Cerebellar nuclear complex (tissue), 1 donor: ENCODE data around the gene SLC29A2.
"Not testable (repeated sequence)": the region's sequence is repeated elsewhere in the genome, so short reads cannot be mapped to it uniquely, and the experiment has no call there.

ENCODE experiments used
- DNase-seq, 2 experiments: peaks; one replicate each; lab custom pipeline; 2025; lab: John Stamatoyannopoulos, UW

Gene SLC29A2

DNA sequence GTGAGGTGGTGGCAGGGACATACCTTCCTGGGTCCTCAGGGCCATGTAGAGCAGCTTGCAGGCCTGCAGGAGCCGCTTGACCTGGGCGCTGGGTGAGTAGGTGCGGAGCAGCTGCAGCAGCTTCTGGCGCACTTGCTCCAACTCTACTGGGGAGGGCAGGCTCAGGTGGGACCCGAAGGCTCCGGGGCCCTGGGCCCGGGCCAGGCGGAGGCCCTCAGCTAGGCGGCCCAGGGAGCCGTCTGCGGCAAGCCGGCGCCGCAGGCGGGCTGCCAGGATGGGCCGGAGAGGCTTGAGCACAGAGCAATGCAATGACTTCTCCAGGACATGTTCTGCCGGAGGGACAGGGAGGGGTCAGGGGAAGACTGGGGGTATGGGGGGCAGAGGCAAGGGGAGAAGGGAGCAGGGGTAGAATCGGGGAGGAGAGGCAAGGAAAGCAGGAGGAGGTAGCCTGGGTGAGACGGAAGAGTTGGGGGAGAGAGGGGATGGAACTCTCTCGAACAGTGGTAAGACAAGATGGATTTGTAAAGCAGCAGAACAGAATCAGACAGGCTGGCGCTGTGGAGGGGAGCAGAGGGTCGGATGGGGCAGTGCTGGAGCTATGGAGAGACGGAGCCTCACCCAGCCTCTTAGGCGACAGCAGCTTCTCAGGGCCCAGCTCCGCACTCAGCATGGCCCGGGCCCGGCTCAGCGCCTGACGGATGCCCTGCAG is 37.5 kb downstream of the SLC29A2 start:
- DNase-seq: no peak

DNA sequence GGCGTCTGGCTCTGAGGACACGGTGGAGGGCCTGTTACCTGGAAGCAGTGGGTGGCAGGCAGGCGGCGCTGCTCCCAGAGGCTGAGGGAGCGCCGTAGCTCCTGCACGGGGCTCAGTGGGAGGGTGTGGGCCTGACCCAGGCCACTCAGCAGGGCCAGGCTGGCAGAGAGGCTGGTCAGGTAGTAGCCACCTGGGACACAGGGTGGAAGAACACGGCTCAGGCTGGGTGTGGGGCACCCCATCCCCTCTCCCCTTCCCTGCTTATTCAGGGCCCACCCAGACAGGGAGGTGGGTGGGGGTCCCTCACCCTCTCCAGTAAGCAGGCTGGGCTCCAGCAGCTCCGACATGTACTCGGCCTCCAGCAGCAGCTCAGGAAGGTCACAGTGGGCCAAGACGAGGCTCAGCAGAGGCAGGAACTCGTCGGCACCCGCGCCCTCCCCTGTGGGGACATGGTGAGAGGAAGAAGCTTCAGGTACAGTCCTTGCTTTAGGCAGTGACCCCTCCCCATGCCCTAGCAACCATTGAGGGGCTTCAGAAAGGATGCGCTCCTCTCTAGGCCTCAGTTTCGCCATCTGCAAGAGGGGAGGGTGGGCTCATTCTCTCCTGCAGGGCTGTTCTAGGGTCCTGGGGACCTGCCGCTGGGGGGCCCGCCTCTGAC is 38.2 kb downstream of the SLC29A2 start:
- DNase-seq: no peak

- DNase-seq: no peak
Measured at GRCh38 chr11:66332371-66333219, 39.0 kb downstream of the SLC29A2 start.

DNA sequence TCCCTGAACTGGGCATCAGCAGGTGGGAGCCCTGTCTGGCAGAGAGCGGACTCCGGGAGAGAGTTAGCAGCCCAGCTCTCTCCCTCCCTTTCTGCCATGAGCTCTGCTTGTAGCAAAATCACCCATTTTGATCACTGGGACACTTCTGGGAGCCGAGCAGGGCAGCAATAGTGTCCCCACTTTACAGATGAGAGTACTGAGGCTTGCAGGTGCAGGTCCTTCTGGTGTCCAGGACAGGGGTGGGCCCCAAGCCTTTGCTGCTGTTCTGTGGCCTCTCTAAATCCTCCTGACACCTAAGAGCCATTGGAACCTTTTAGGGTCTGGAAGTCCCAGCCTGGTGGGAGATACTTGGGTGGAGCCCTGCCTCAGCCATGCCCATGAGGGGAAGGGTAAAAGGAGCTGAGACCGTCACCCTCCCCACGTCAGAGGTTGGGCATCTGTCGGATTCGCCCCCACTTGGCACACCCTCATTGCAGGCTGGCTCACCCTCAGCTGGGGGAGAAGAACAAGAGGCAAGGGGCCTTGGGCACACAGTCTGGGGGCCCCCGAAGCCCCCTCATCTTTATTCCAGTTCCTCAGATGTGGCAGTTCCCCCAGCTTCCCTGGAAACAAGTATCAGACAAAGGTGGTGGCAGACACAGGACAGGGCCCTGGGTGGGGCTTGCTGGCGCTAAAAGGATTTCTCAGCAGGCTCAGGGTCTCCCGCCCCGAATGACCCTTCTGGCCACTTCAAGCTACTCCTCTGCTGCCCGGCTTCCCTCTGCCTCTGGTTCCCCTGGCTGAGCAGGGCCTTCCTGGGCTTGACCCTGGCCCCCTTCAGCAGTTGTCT is 39.8 kb downstream of the SLC29A2 start:
- DNase-seq: no peak

- DNase-seq: no peak
Measured at GRCh38 chr11:66330931-66331330, 40.6 kb downstream of the SLC29A2 start.

DNA sequence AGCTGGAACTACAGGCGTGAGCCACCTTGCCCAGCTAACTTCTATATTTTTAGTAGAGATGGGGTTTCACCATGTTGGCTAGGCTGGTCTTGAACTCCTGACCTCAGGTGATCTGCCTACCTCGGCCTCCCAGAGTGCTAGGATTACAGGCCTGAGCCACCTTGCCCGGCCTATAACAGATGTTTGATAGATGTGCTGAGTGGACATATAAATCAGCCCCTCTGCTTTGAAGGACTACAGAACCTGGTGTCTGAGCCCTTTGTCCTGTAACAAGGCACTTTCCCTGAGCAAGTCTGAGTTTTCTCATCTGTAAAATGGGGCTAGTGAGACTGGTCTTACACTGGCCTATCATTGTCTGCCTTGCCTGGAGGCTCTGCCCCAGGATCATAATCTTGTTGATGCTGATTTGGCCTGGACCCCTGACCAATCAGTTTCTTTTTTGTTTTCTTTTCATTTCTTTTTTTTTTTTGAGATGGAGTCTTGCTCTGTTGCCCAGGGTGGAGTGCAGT is 42.3 kb downstream of the SLC29A2 start:
- no peak for DNase-seq

GRCh38 chr11:66328302-66329144 is 43.0 kb downstream of the SLC29A2 start:
- no peak for DNase-seq

GRCh38 chr11:66328031-66328301 is 43.6 kb downstream of the SLC29A2 start:
- DNase-seq: no peak

- no peak for DNase-seq
Measured at GRCh38 chr11:66327171-66328030, 44.2 kb downstream of the SLC29A2 start.

DNA sequence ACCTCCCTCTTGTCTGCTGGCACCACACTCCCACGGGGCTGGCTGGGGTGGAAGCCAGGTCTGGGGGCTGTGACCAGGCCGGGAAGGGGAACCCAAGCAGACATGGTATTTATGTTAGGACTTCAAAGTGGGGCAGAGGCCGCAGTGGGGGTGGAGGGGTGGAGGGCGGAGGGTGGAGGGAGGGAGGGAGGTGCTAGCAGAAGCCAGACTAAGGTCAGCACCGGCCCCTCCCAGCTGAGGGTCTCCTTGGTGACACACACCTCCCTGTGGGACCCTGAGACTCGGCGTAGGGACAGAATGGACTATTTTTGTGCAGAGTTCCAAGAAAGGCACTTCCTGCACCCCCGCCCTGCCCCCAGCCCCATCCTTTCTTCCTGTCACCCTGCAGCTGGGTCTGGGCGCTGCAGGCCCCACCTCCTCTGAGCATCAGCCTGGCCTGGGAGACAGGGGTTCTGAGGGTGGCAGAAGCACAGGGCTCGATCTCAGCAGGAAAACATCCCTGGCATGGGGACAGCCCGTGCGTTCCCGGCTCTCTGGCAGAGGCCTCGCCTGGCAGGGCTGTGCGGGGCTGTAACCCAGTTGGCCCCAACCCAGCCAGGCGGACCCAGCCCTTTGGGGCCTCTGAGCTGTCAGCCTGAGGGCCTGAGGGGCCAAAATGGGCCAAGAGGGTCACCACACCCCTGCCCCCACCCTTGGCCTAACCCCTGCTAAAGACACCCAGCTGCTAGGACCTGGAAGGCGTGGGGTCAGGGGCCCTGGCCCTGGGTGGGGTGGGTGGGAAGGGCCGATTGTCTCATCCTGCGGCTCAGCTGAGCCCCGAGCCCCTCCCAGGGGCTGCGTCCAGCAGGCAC is 45.1 kb downstream of the SLC29A2 start:
- DNase-seq: no peak

DNA sequence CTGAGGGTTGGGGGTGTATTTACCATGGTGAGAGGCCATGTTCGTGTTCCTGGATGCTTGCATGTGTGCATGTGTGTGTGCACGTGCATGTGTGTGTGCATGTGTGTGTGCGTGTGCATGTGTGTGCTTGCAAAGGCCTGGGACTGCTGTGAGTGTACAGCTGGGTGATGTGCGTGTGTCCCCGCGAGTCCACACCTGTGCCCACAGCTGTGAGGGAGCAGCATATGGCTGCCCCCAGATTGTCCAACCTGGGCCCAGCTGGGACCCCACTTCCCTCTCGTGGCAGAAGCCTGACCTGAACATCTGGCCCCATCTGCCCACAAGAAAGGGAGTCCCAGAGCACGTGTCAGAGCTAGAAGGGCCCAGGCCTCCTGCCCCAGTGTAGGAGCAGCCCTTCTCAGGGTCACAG is 46.3 kb downstream of the SLC29A2 start:
- no peak for DNase-seq

- DNase-seq: no peak
Measured at GRCh38 chr11:66324664-66325063, 46.9 kb downstream of the SLC29A2 start.

- no peak for DNase-seq
Measured at GRCh38 chr11:66323684-66324083, 47.9 kb downstream of the SLC29A2 start.

DNA sequence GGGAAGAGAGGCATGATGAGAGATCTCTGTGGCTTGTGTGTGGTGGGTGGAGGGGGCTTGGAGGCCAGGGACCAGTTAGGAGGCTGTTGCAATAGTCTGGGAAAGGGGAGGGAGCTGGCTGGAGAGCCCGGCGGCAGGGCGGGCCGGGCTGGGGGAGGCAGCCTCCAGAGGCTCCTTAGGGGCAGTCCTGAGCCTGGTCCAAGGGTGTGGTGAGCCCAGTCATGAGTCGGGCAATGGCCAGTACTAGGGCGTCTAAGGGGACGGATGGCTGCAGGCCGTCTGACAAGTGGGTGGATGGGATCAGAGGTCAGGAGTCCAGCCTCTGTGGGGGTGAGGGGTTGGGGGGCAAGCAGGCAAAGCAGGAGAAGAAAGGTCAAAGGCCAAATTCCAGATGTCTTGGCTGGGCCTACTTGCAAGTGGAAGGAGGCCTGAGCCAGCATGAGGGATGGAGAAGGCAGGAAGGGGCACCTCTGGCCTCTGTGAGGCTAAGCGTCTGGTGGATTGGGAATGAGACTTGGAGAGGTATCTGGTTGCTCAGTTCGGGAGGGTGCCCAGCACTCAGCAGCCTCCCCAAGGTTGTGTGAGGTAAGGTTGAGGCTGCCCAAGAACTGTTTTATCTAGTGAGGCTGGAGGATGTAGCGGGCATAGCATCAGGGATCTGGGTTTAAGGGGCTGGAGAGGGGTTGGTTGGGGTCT is 48.7 kb downstream of the SLC29A2 start:
- no peak for DNase-seq

DNA sequence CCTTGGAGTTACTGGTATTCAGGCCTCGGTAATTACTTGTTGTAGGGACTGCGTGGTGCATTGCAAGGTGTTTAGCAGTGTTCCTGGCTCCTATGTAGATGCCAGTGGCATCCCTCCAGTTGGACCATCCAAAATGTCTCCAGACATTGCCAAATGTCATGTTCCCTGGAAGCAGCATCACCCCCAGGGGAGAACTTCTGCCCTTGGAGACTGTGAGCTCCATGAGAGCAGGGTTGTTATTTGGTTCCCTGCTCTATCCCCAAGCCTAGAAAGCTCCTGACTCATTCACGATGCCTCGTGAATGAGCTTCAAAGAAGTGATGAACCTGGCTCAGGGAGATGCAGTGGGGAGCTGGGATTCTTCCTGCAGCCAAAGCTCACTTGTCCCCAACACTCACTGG is 50.0 kb downstream of the SLC29A2 start:
- no peak for DNase-seq

GRCh38 chr11:66320748-66321147 is 50.8 kb downstream of the SLC29A2 start:
- not testable (repeated sequence) for DNase-seq

DNA sequence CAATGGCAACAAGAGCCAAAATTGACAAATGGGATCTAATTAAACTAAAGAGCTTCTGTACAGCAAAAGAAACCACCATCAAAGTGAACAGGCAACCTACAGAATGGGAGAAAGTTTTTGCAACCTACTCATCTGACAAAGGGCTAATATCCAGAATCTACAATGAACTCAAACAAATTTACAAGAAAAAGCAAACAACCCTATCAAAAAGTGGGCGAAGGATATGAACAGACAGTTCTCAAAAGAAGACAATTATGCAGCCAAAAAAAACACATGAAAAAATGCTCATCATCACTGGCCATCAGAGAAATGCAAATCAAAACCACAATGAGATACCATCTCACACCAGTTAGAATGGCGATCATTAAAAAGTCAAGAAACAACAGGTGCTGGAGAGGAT is 51.3 kb downstream of the SLC29A2 start:
- not testable (repeated sequence) for DNase-seq

- no peak for DNase-seq
Measured at GRCh38 chr11:66318600-66318970, 53.0 kb downstream of the SLC29A2 start.
